IMR-90 (cell line): ENCODE data around the gene C10orf105. TPM values are rescaled to one million over a fixed set of nuclear protein-coding genes. Genes with fewer than 3 reads are reported as not detected.

ENCODE experiments used
- ATAC-seq: fragments of 200-7000 bp; cut with Tn5 transposase; 2 replicates; pipeline ENCODE4 v1.9.1; 2020; ENCODE audit warnings: low read depth, mild to moderate bottlenecking, moderate library complexity
- BruUV-seq: library from RNA; stranded (reverse); fragments of 400-500 nt; replicated peaks from 2 replicates; lab custom pipeline; 2021; lab: Mats Ljungman, UMichigan
- CTCF ChIA-PET: fragments of 300-600 bp; formaldehyde crosslinking; extraction: SDS; loops from one replicate; lab custom pipeline; 2021; ENCODE audit warnings: antibody characterized with exemption; lab: Yijun Ruan, JAX
- POLR2A ChIA-PET: fragments of 300-600 bp; sonication (Branson Sonifier 250); formaldehyde crosslinking; loops from one replicate; lab custom pipeline; 2022; ENCODE audit warnings: antibody characterized with exemption; ENCODE audit not compliant: unreplicated experiment; lab: Charles Lee
- DNase-seq: peaks from one replicate; pipeline ENCODE4 v3.0.0; 2013
- H2AFZ ChIP-seq: replicated peaks from 2 replicates; pipeline ENCODE3; 2013; ENCODE audit warnings: low read length, mild to moderate bottlenecking; ENCODE audit not compliant: poor library complexity
- H2AK5ac ChIP-seq: 2 replicates; pipeline ENCODE4 v1.6.1; 2013; ENCODE audit warnings: low read depth, low read length, inconsistent platforms
- H2AK9ac ChIP-seq: replicated peaks from 2 replicates; pipeline ENCODE3; 2013; ENCODE audit warnings: mild to moderate bottlenecking, low read depth, low read length, moderate library complexity; ENCODE audit not compliant: poor library complexity
- H2BK120ac ChIP-seq: 2 replicates; pipeline ENCODE4 v1.6.1; 2013; ENCODE audit warnings: low read depth, low read length, inconsistent platforms
- H2BK15ac ChIP-seq: 3 replicates; pipeline ENCODE4 v1.6.1; 2013; ENCODE audit warnings: low read depth, low read length, inconsistent platforms
- H2BK20ac ChIP-seq: 2 replicates; pipeline ENCODE4 v1.6.1; 2013; ENCODE audit warnings: low read depth, mild to moderate bottlenecking, inconsistent platforms, low read length, moderate library complexity
- H2BK5ac ChIP-seq: 2 replicates; pipeline ENCODE4 v1.6.1; 2013; ENCODE audit warnings: mild to moderate bottlenecking, low read depth, low read length, inconsistent platforms; ENCODE audit not compliant: poor library complexity, severe bottlenecking
- H3K14ac ChIP-seq: replicated peaks from 2 replicates; pipeline ENCODE4 v1.6.1; 2013; ENCODE audit warnings: low read depth, low read length, inconsistent platforms
- H3K18ac ChIP-seq: 2 replicates; pipeline ENCODE4 v1.6.1; 2013; ENCODE audit warnings: low read depth, low read length, control low read depth
- H3K23ac ChIP-seq: 2 replicates; pipeline ENCODE4 v1.6.1; 2013; ENCODE audit warnings: low read depth, low read length, inconsistent platforms
- H3K27ac ChIP-seq: 2 replicates; pipeline ENCODE4 v1.5.1; 2013; ENCODE audit warnings: mild to moderate bottlenecking, control low read depth, low read length; ENCODE audit not compliant: insufficient read depth
- H3K27me3 ChIP-seq: 2 replicates; pipeline ENCODE4 v1.6.1; 2013; ENCODE audit warnings: low read length; ENCODE audit not compliant: control insufficient read depth, insufficient read depth
- H3K36me3 ChIP-seq: 2 replicates; pipeline ENCODE4 v1.6.1; 2013; ENCODE audit warnings: low read length, mixed read lengths; ENCODE audit not compliant: control insufficient read depth, insufficient read depth
- H3K4ac ChIP-seq: 2 replicates; pipeline ENCODE4 v1.6.1; 2013; ENCODE audit warnings: low read depth, low read length, inconsistent platforms
- H3K4me1 ChIP-seq: 2 replicates; pipeline ENCODE4 v1.6.1; 2013; ENCODE audit warnings: low read length, mixed read lengths; ENCODE audit not compliant: control insufficient read depth, insufficient read depth
- H3K4me2 ChIP-seq: 2 replicates; pipeline ENCODE4 v1.6.1; 2013; ENCODE audit warnings: low read depth, mild to moderate bottlenecking, control low read depth, low read length, moderate library complexity
- H3K4me3 ChIP-seq: 2 replicates; pipeline ENCODE4 v1.5.1; 2013; ENCODE audit warnings: low read depth, mild to moderate bottlenecking, control low read depth, low read length, moderate library complexity; ENCODE audit not compliant: insufficient read depth
- H3K56ac ChIP-seq: 2 replicates; pipeline ENCODE4 v1.6.1; 2013; ENCODE audit warnings: low read length, inconsistent platforms; ENCODE audit not compliant: insufficient read depth; ENCODE audit errors: extremely low read depth
- H3K79me1 ChIP-seq, 2 experiments: 2 replicates each; pipeline ENCODE4 v1.6.1; 2013; ENCODE audit warnings: low read length in 2 of 2, inconsistent platforms in 1 of 2, low read depth in 1 of 2
- H3K9ac ChIP-seq: 2 replicates; pipeline ENCODE4 v1.6.1; 2013; ENCODE audit warnings: low read depth, low read length, control low read depth
- H3K9me1 ChIP-seq: 2 replicates; pipeline ENCODE4 v1.6.1; 2013; ENCODE audit warnings: low read length, inconsistent platforms; ENCODE audit not compliant: insufficient read depth
- H3K9me3 ChIP-seq: 2 replicates; pipeline ENCODE4 v1.6.1; 2013; ENCODE audit warnings: low read length; ENCODE audit not compliant: control insufficient read depth, insufficient read depth
- H4K20me1 ChIP-seq: 2 replicates; pipeline ENCODE4 v1.6.1; 2013; ENCODE audit warnings: low read length, inconsistent platforms; ENCODE audit not compliant: insufficient read depth
- H4K5ac ChIP-seq: 2 replicates; pipeline ENCODE4 v1.6.1; 2013; ENCODE audit warnings: mild to moderate bottlenecking, low read depth, low read length, control low read depth
- H4K8ac ChIP-seq, 2 experiments: 2 replicates each; pipeline ENCODE4 v1.6.1; 2013; ENCODE audit warnings: low read depth in 2 of 2, low read length in 2 of 2, control low read depth in 1 of 2, inconsistent platforms in 1 of 2
- H4K91ac ChIP-seq: 2 replicates; pipeline ENCODE4 v1.6.1; 2013; ENCODE audit warnings: low read depth, low read length, inconsistent platforms; ENCODE audit not compliant: insufficient read depth
- BHLHE40 ChIP-seq: fragments of 150-350 bp; IDR thresholded peaks from 2 replicates; pipeline ENCODE4 v1.6.1; 2016; ENCODE audit warnings: mild to moderate bottlenecking, low read depth, low read length
- MXI1 ChIP-seq: IDR thresholded peaks from 2 replicates; pipeline ENCODE4 v1.6.1; 2012; ENCODE audit warnings: low read depth, mild to moderate bottlenecking, low read length, moderate library complexity, borderline replicate concordance
- NFE2L2 ChIP-seq: fragments of 150-350 bp; IDR thresholded peaks from 2 replicates; pipeline ENCODE4 v1.6.1; 2016; ENCODE audit warnings: low read depth, mild to moderate bottlenecking, low read length
- POLR2A ChIP-seq: IDR thresholded peaks from 2 replicates; pipeline ENCODE4 v1.6.1; 2012; ENCODE audit warnings: mild to moderate bottlenecking, low read depth, low read length
- RAD21 ChIP-seq: IDR thresholded peaks from 2 replicates; pipeline ENCODE4 v1.6.1; 2012; ENCODE audit warnings: low read length, improper control_type of control experiment
- RCOR1 ChIP-seq: IDR thresholded peaks from 2 replicates; pipeline ENCODE4 v1.6.1; 2012; ENCODE audit warnings: mild to moderate bottlenecking, low read length, improper control_type of control experiment; ENCODE audit not compliant: insufficient replicate concordance
- RFX5 ChIP-seq: IDR thresholded peaks from 2 replicates; pipeline ENCODE4 v1.8.0; 2012; ENCODE audit warnings: low read depth, mild to moderate bottlenecking, low read length, moderate library complexity
- SMC3 ChIP-seq: fragments of 150-350 bp; IDR thresholded peaks from 2 replicates; pipeline ENCODE4 v1.6.1; 2016; ENCODE audit warnings: low read depth, mild to moderate bottlenecking, antibody characterized with exemption, low read length, moderate library complexity
- WGBS, 2 experiments: methylation state at CpG; one replicate each; pipeline versions ENCODE4 v1.1.5 to v1.1.7; 2013; ENCODE audit warnings: missing lambda C conversion rate in 2 of 2; ENCODE audit not compliant: insufficient read length in 1 of 2; ENCODE audit errors: extremely low coverage in 2 of 2; 5-methylcytosine and 5-hydroxymethylcytosine counted together
- dilution Hi-C: fragments of 300-500 bp; cut with HindIII; formaldehyde crosslinking; loops from one replicate; pipeline ENCODE4 v1.14.3; 2018; ENCODE audit warnings: low sequenced_read_pairs; ENCODE audit not compliant: unreplicated experiment
- in situ Hi-C: fragments of 300-500 bp; cut with MboI; formaldehyde crosslinking; loops from 3 replicates; pipeline ENCODE4 v1.14.3; 2019; ENCODE audit warnings: low sequenced_read_pairs, inconsistent platforms, mixed read lengths
- intact Hi-C: fragments of 100-400 bp; cut with micrococcal nuclease; formaldehyde crosslinking; loops from 2 replicates; pipeline ENCODE4 v1.10.0; 2022
- polyA plus RNA-seq, 3 experiments: library from polyadenylated mRNA; depleted of rRNA; stranded (reverse); fragments of >200 nt; gene quantifications; 2 replicates each; pipeline ENCODE4 v1.2.3, GENCODE V29; 2012; ENCODE audit warnings: low replicate concordance in 1 of 3
- total RNA-seq: library from RNA; depleted of rRNA; stranded (reverse); fragments of >200 nt; gene quantifications from 2 replicates; pipeline ENCODE4 v1.2.3, GENCODE V29; 2012
- TF ChIP-seq, protein P1 (sequence below): fragments of 150-350 bp; IDR thresholded peaks from 2 replicates; pipeline ENCODE4 v1.6.1; 2016; ENCODE audit warnings: low read depth, mild to moderate bottlenecking, low read length, moderate library complexity, borderline replicate concordance

The C10orf105 gene
- total and polyA plus RNA-seq, 2 of the 4 experiments (the other 2 are of a cell fraction): under 0.01 TPM; not detected in 1

- peaks cover 2% of the 10 kb centered on the region; the same call in 1 of the 2 replicates for H3K9me3 ChIP-seq
- H2BK120ac ChIP-seq: no peak overlapping the region
- H3K4ac ChIP-seq: no peak overlapping the region
- WGBS, 2 experiments: 60% methylated on average over 1 of the region's 8 CpGs; no CpG with 5 or more reads in 1 of the 2 experiments
- H3K56ac ChIP-seq: no peak overlapping the region
- H2BK5ac ChIP-seq: no peak overlapping the region
- no peak for DNase-seq
- H2BK20ac ChIP-seq: no peak overlapping the region
- in situ Hi-C loops (no loop called here), dilution Hi-C loops (no loop called here), intact Hi-C loops (no loop called here)
- TF ChIP-seq BHLHE40 (no peak), SMC3 (no peak), MXI1 (no peak), RFX5 (no peak), RAD21 (no peak), NFE2L2 (no peak), RCOR1 (no peak), POLR2A (no peak)
- TF ChIP-seq, protein P1, sequence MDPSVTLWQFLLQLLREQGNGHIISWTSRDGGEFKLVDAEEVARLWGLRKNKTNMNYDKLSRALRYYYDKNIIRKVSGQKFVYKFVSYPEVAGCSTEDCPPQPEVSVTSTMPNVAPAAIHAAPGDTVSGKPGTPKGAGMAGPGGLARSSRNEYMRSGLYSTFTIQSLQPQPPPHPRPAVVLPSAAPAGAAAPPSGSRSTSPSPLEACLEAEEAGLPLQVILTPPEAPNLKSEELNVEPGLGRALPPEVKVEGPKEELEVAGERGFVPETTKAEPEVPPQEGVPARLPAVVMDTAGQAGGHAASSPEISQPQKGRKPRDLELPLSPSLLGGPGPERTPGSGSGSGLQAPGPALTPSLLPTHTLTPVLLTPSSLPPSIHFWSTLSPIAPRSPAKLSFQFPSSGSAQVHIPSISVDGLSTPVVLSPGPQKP: no peak
- no peak overlapping the region for H2AFZ ChIP-seq
- no peak overlapping the region for H2BK15ac ChIP-seq
- no peak overlapping the region for H4K5ac ChIP-seq
- no peak overlapping the region for H4K91ac ChIP-seq
- H3K79me1 ChIP-seq: no peaks in the 10 kb centered on the region
- BruUV-seq: no TSS peak
- H3K4me3 ChIP-seq: no peak overlapping the region
- peaks cover 7% of the 10 kb centered on the region for H3K27me3 ChIP-seq
- H3K36me3 ChIP-seq: no peaks in the 10 kb centered on the region
- ChIA-PET CTCF (no interaction called here), POLR2A (no interaction called here)
- no peak overlapping the region for H4K8ac ChIP-seq
- no peak overlapping the region for H3K23ac ChIP-seq
- peaks cover 2% of the 10 kb centered on the region; the same call in 1 of the 2 replicates for H3K4me1 ChIP-seq
- H3K9ac ChIP-seq: no peak overlapping the region
- no peak overlapping the region for H3K18ac ChIP-seq
- H3K14ac ChIP-seq: no peak overlapping the region
- no peak overlapping the region for H3K4me2 ChIP-seq
- H3K9me1 ChIP-seq: no peaks in the 10 kb centered on the region
- no peak overlapping the region for H3K27ac ChIP-seq
- no peak for ATAC-seq
- H2AK9ac ChIP-seq: no peak overlapping the region
- H2AK5ac ChIP-seq: no peak overlapping the region
- no peaks in the 10 kb centered on the region; the same call in 1 of the 2 replicates for H4K20me1 ChIP-seq
Measured at GRCh38 chr10:71744897-71745663, 25.5 kb upstream of the C10orf105 start.
